Measurements from ENCODE around the gene NTNG1.

- TF ChIP-seq CTCF (IDR thresholded peaks at IDR 0.05) = no peak
- no peak for TF ChIP-seq JUN (CRISPR knock-in tag; IDR thresholded peaks at IDR 0.05)
- no peak for TF ChIP-seq IRF2 (CRISPR knock-in tag; IDR thresholded peaks at IDR 0.05; ENCODE audit: borderline replicate concordance, low read depth)
- TF ChIP-seq CREB1 (CRISPR knock-in tag; IDR thresholded peaks at IDR 0.05) = no peak
- no peak for TF ChIP-seq STAT6 (CRISPR knock-in tag; conservative IDR thresholded peaks at IDR 0.05; ENCODE audit: low read depth)
- TF ChIP-seq USF1 (CRISPR knock-in tag; IDR thresholded peaks at IDR 0.05) = no peak
- no peak for TF ChIP-seq NR3C1 (CRISPR knock-in tag; conservative IDR thresholded peaks at IDR 0.05; ENCODE audit: low read depth)
- TF ChIP-seq E2F4 (CRISPR knock-in tag; IDR thresholded peaks at IDR 0.05; ENCODE audit: borderline replicate concordance, low read depth) = no peak
- no peak for TF ChIP-seq JAZF1 (CRISPR knock-in tag; IDR thresholded peaks at IDR 0.05)
- TF ChIP-seq E2F1 (CRISPR knock-in tag; IDR thresholded peaks at IDR 0.05) = no peak
- TF ChIP-seq SMAD3 (CRISPR knock-in tag; IDR thresholded peaks at IDR 0.05; ENCODE audit: borderline replicate concordance) = no peak
- no peak for TF ChIP-seq ZNF121 (CRISPR knock-in tag; IDR thresholded peaks at IDR 0.05)
- no peak for TF ChIP-seq ZBTB21 (CRISPR knock-in tag; IDR thresholded peaks at IDR 0.05; ENCODE audit: borderline replicate concordance)
- no peak for TF ChIP-seq PREB (CRISPR knock-in tag; IDR thresholded peaks at IDR 0.05; ENCODE audit: borderline replicate concordance)
These were observed 385.8 kb downstream of the NTNG1 start for GRCh38 chr1:107526524-107527198.

Data from WTC11 (cell line).